K562 (cell line): Measurements from ENCODE around the gene SERTAD3. TPM values are rescaled to one million over a fixed set of nuclear protein-coding genes. Genes with fewer than 3 reads are reported as not detected.

Experiments used
- ATAC-seq: fragments of 200-7000 bp; cut with Tn5 transposase; 3 replicates; pipeline ENCODE4 v1.9.1; 2020; ENCODE audit warnings: moderate library complexity
- BruUV-seq: library from RNA; stranded (reverse); fragments of 400-500 nt; replicated peaks from 2 replicates; lab custom pipeline; 2021; lab: Mats Ljungman, UMichigan
- CTCF ChIA-PET: fragments of 300-600 bp; formaldehyde crosslinking; extraction: SDS; loops from one replicate; lab custom pipeline; 2021; ENCODE audit warnings: low intra/inter-chr PET ratio; lab: Yijun Ruan, JAX
- POLR2A ChIA-PET: fragments of 300-600, 350-650 bp; sonication (Branson Sonifier 250); formaldehyde crosslinking; extraction: SDS; loops from one replicate; lab custom pipeline; 2021; ENCODE audit warnings: antibody characterized with exemption, inconsistent platforms; lab: Yijun Ruan, JAX
- DNase-seq, 4 experiments: peaks; one replicate each; pipeline versions ENCODE4 v3.0.0 to v3.0.0-alpha.2; 2011 to 2018; ENCODE audit warnings: low spot score in 3 of 4, mixed read lengths in 3 of 4; ENCODE audit errors: extremely low read depth in 1 of 4
- FAIRE-seq: peaks from 2 replicates; lab custom pipeline; 2011; peaks lifted over from hg19 to GRCh38; lab: Jason Lieb, UNC
- H2AFZ ChIP-seq: 2 replicates; pipeline ENCODE4 v1.6.0; 2011; ENCODE audit warnings: low read depth, low read length, control low read depth, inconsistent platforms
- H3K27ac ChIP-seq: fragments of 200-600 bp; 3 replicates; pipeline ENCODE4 v1.8.0; 2011; ENCODE audit warnings: low read depth, mild to moderate bottlenecking, control low read depth, inconsistent platforms, low read length, moderate library complexity, mixed read lengths; ENCODE audit errors: extremely low read depth
- H3K27me3 ChIP-seq, 2 experiments: fragments of 300-600 bp in 1 of 2; 2 replicates in 1 of 2; 3 replicates in 1 of 2; pipeline versions ENCODE4 v1.6.0 to v1.8.0; 2011; ENCODE audit warnings: inconsistent platforms in 2 of 2, low read length in 2 of 2, mild to moderate bottlenecking in 1 of 2, mixed read lengths in 1 of 2, moderate library complexity in 1 of 2; ENCODE audit not compliant: control insufficient read depth in 2 of 2, insufficient read depth in 2 of 2
- H3K36me3 ChIP-seq: fragments of 300-600 bp; 3 replicates; pipeline ENCODE4 v1.8.0; 2011; ENCODE audit warnings: mild to moderate bottlenecking, low read length, inconsistent platforms; ENCODE audit not compliant: control insufficient read depth, insufficient read depth
- H3K4me1 ChIP-seq, 2 experiments: fragments of 200-600 bp in 1 of 2; replicated peaks in 1 of 2; 2 replicates in 1 of 2; 3 replicates in 1 of 2; pipeline versions ENCODE4 v1.5.1 to v1.8.0; 2011; ENCODE audit warnings: inconsistent platforms in 2 of 2, low read length in 2 of 2, mild to moderate bottlenecking in 1 of 2, mixed read lengths in 1 of 2, moderate library complexity in 1 of 2; ENCODE audit not compliant: control insufficient read depth in 2 of 2, insufficient read depth in 2 of 2
- H3K4me2 ChIP-seq: 2 replicates; pipeline ENCODE4 v1.6.1; 2011; ENCODE audit warnings: low read length, control low read depth, inconsistent platforms, mixed read lengths; ENCODE audit not compliant: insufficient read depth
- H3K4me3 ChIP-seq: fragments of 200-600 bp; sonication (generic), shearing (Covaris generic); 2 replicates; pipeline ENCODE4 v1.5.1; 2016; ENCODE audit warnings: control low read depth, inconsistent platforms
- H3K79me2 ChIP-seq: fragments of 200-600 bp; 3 replicates; pipeline ENCODE4 v1.8.0; 2011; ENCODE audit warnings: low read length, inconsistent platforms; ENCODE audit not compliant: control insufficient read depth, insufficient read depth
- H3K9ac ChIP-seq, 2 experiments: 2 replicates each; pipeline versions ENCODE4 v1.6.0 to v1.6.1; 2011; ENCODE audit warnings: low read depth in 2 of 2, low read length in 2 of 2, control low read depth in 1 of 2, inconsistent platforms in 1 of 2, mild to moderate bottlenecking in 1 of 2, mixed read lengths in 1 of 2; ENCODE audit not compliant: insufficient read depth in 1 of 2
- H3K9me1 ChIP-seq: one replicate; pipeline ENCODE4 v1.6.0; 2011; ENCODE audit warnings: inconsistent platforms, mild to moderate bottlenecking, low read length, moderate library complexity; ENCODE audit not compliant: control insufficient read depth, insufficient read depth
- H3K9me3 ChIP-seq: replicated peaks from 2 replicates; pipeline ENCODE4 v1.5.1; 2011; ENCODE audit warnings: low read depth, low read length, inconsistent platforms; ENCODE audit not compliant: control insufficient read depth, insufficient read depth
- H4K20me1 ChIP-seq: replicated peaks from 2 replicates; pipeline ENCODE4 v1.6.1; 2011; ENCODE audit warnings: low read length, inconsistent platforms, mixed read lengths; ENCODE audit not compliant: control insufficient read depth, insufficient read depth
- FUS ChIP-seq: fragments of 200-400 bp; formaldehyde crosslinking; optimal IDR thresholded peaks from 2 replicates; pipeline ENCODE3; 2017; ENCODE audit warnings: low read depth, low read length
- L3MBTL2 ChIP-seq: fragments of 450-650 bp; IDR thresholded peaks from 2 replicates; pipeline ENCODE4 v1.6.1; 2016; ENCODE audit warnings: mild to moderate bottlenecking, moderate library complexity
- POLR2G ChIP-seq: fragments of 200-400 bp; formaldehyde crosslinking; IDR thresholded peaks from 2 replicates; pipeline ENCODE4 v1.6.1; 2017; ENCODE audit warnings: low read depth, mild to moderate bottlenecking, antibody characterized with exemption, low read length, moderate library complexity
- RBM25 ChIP-seq: fragments of 200-400 bp; formaldehyde crosslinking; IDR thresholded peaks from 2 replicates; pipeline ENCODE4 v1.6.1; 2018; ENCODE audit warnings: low read length, low read depth, moderate library complexity; ENCODE audit not compliant: severe bottlenecking
- ZNF121 ChIP-seq: sonication (generic); formaldehyde crosslinking; conservative IDR thresholded peaks from 2 replicates; pipeline ENCODE4 v1.8.0; 2022; ENCODE audit warnings: missing genetic modification reagents
- ZNF143 ChIP-seq: sonication (generic); formaldehyde crosslinking; IDR thresholded peaks from 2 replicates; pipeline ENCODE4 v1.9.0; 2022; ENCODE audit warnings: mild to moderate bottlenecking, missing genetic modification reagents
- ZNF146 ChIP-seq: IDR thresholded peaks from one replicate; pipeline ENCODE4 v1.6.1; 2018; ENCODE audit warnings: missing compliant biosample characterization; ENCODE audit not compliant: unreplicated experiment
- ZNF175 ChIP-seq: fragments of 200-800 bp; sonication (Bioruptor generic); IDR thresholded peaks from 2 replicates; pipeline ENCODE4 v1.6.1; 2016; ENCODE audit warnings: low read depth, mild to moderate bottlenecking, missing genetic modification characterization, missing compliant biosample characterization
- ZNF717 ChIP-seq: fragments of 250-450 bp; sonication (Bioruptor Pico); IDR thresholded peaks from 2 replicates; pipeline ENCODE4 v1.5.0; 2021
- WGBS: fragments of 100-300 bp; shearing (Covaris generic); methylation state at CpG from one replicate; pipeline ENCODE4 v1.1.6; 2016; ENCODE audit warnings: low coverage, mixed read lengths; ENCODE audit not compliant: insufficient coverage; ENCODE audit errors: missing lambda C conversion rate; 5-methylcytosine and 5-hydroxymethylcytosine counted together
- in situ Hi-C: fragments of 300-500 bp; cut with MboI; formaldehyde crosslinking; loops from 4 replicates; pipeline ENCODE4 v1.15.0; 2018; ENCODE audit warnings: inconsistent platforms, mixed read lengths
- intact Hi-C: fragments of 100-400 bp; cut with micrococcal nuclease; formaldehyde crosslinking; loops from 2 replicates; pipeline ENCODE4 v1.14.2; 2022
- polyA plus RNA-seq, 8 experiments: library from polyadenylated mRNA; depleted of rRNA in 4 of 8; stranded (reverse) in 5 of 8; unstranded in 3 of 8; fragments of >200 nt; fragmentation: Nextera tagmentation in 2 of 8; fragmentation: Illumina TruSeq in 1 of 8; extraction: Ambion mirVana in 2 of 8; extraction: Trizol in 1 of 8; gene quantifications; 2 replicates each; pipeline versions ENCODE4 v1.2.1 to v1.2.3, GENCODE V29; 2011 to 2014; ENCODE audit warnings: inconsistent platforms in 1 of 8, missing spikeins in 1 of 8
- total RNA-seq, 7 experiments: library from RNA; depleted of rRNA in 6 of 7; stranded (reverse); fragments of >200 nt in 6 of 7; fragmentation: Illumina TruSeq in 2 of 7; extraction: Trizol in 2 of 7; gene quantifications; 2 replicates each; pipeline versions ENCODE4 v1.2.1 to v1.2.3, GENCODE V29; 2011 to 2021; ENCODE audit warnings: low replicate concordance in 1 of 7
- TF ChIP-seq, protein P1 (sequence below), 3 experiments: fragments of 200-800 bp in 1 of 3; sonication (Bioruptor generic) in 1 of 3; sonication (generic) in 1 of 3; formaldehyde crosslinking in 1 of 3; IDR thresholded peaks; 2 replicates each; pipeline versions ENCODE4 v1.6.1 to v1.8.0; 2016 to 2022; ENCODE audit warnings: mild to moderate bottlenecking in 2 of 3, missing compliant biosample characterization in 2 of 3, missing genetic modification characterization in 2 of 3, missing genetic modification reagents in 1 of 3

Gene SERTAD3
- total and polyA plus RNA-seq, 9 of the 15 experiments (the other 6 are each of a cell fraction or from before 2014, with no cell fraction given): 5.4 to 28.9 (median 17.5) TPM

DNA sequence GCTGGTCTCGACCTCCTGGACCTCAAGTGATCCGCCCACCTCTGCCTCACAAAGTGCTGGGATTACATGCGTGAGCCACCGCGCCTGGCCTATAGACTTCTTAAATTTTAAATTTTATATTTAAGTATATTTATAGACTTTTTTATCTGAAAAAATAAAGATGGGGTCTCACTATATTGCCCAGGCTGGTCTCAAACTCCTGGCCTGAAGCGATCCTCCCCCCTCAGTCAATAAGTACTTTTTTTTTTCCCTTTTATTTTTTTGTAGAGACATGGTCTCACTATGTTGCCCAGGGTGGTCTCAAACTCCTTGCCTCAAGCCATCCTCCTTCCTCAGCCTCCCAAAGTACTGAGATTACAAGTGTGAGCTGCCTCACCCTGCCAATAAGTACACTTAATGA is 20.2 kb downstream of the SERTAD3 start:
- FAIRE-seq (no peak), ATAC-seq (no peak)
- intact Hi-C loops: no loop called here
- Histone ChIP-seq H3K36me3 (peaks cover 13% of the 10 kb centered on the region; the same call in 2 of the 3 replicates), H3K27me3 (no peaks in the 10 kb centered on the region), H3K79me2 (peaks cover 41% of the 10 kb centered on the region), H2AFZ (no peak overlapping the region), H3K27ac (peak overlapping the region; percentile 90; the same call in 2 of the 3 replicates), H3K9ac (peak overlapping the region in 1 of 2 experiments; percentile 91; a peak in 1 of 4 replicates), H3K9me1 (no peaks in the 10 kb centered on the region)
- WGBS: 87% methylated on average over 6 of the region's 6 CpGs
- in situ Hi-C loops: no loop called here
- TF ChIP-seq ZNF121 (CRISPR knock-in tag) (peak; percentile 68; the same call in 1 of the 2 replicates), RBM25 (peak; percentile 63), ZNF717 (CRISPR knock-in tag) (no peak)
- TF ChIP-seq, all 486 proteins: peak for 2
- H3K4me1 ChIP-seq: peaks cover 9 to 42% of the 10 kb centered on the region in 2 experiments; a peak in 4 of 5 replicates
- no peak for DNase-seq
- no peaks in the 10 kb centered on the region for H4K20me1 ChIP-seq
- ChIA-PET POLR2A (interaction anchor here (1.0 to 5.7 kb wide), 8 partner anchors 10 to 24 kb away, joined by 3 to 34 read pairs (median 6); partner anchors contain the start of gene PRX), CTCF (no interaction called here)
- H3K4me3 ChIP-seq: no peak overlapping the region
- no peaks in the 10 kb centered on the region for H3K9me3 ChIP-seq
- H3K4me2 ChIP-seq: peak overlapping the region; percentile 48; the same call in 1 of the 2 replicates
- BruUV-seq: no TSS peak

DNA sequence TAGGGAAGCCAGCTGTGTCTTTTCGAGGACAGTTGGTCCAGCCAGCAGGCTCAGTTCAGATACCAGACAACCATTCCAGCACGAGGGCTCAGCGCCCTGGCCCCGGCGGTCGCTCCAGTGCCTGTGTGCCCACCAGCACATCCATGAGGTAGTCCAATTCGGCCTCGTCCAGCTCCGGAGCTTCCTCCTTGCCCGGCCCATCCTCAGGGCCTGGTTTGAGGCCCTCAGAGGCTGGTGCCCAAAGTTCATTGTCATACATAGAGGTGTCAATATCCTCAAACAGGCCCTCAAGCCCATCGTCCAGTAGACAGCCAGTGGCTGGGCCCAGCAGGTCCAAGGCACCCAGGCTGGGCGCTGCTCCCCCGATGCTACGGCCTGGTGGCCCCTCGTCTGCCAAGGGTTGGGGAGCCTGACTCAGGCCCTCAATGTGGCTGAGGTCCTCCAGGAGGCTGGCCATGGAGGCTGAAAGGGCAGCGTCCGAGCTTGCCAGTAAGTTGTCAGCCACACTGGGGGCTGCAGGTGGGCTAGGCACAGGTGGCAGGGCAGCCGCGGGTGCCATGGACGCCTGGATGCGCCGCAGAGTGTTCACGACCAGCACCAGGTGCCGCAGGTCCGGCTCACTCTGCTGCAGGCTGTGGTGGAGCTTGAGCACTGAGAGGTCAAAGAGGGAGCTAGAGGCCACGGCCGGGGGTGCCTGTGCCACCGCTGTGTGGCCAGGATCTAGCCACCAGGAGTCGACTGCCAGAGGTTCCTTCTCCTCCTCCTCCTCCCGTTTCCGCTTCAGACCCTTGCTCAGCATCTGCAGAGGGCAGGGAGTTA is 21.2 kb downstream of the SERTAD3 start:
- ChIA-PET POLR2A (interaction anchor here (0.6 to 5.7 kb wide), 7 partner anchors 9 to 31 kb away, joined by 3 to 34 read pairs (median 6); partner anchors contain the start of gene PRX), CTCF (no interaction called here)
- H3K4me1 ChIP-seq: peaks cover 9 to 42% of the 10 kb centered on the region in 2 experiments; a peak in 4 of 5 replicates
- no peak for FAIRE-seq
- BruUV-seq: no TSS peak
- in situ Hi-C loops (no loop called here), intact Hi-C loops (no loop called here)
- DNase-seq: no peak
- no peaks in the 10 kb centered on the region for H3K9me1 ChIP-seq
- no peaks in the 10 kb centered on the region for H3K27me3 ChIP-seq
- no peak for ATAC-seq
- peak overlapping the region in 1 of 2 experiments; percentile 68; a peak in 1 of 4 replicates for H3K9ac ChIP-seq
- 90% methylated on average over 29 of the region's 31 CpGs for WGBS
- no peak overlapping the region for H3K27ac ChIP-seq
- no peak overlapping the region for H3K4me3 ChIP-seq
- peaks cover 41% of the 10 kb centered on the region for H3K79me2 ChIP-seq
- peaks cover 13% of the 10 kb centered on the region; the same call in 2 of the 3 replicates for H3K36me3 ChIP-seq
- H3K9me3 ChIP-seq: no peaks in the 10 kb centered on the region
- H2AFZ ChIP-seq: no peak overlapping the region
- no peaks in the 10 kb centered on the region for H4K20me1 ChIP-seq
- no peak overlapping the region; the same call in 1 of the 2 replicates for H3K4me2 ChIP-seq
- TF ChIP-seq FUS: no peak
- 0 out of 2 replicates have a peak, but pooled peaks have one; percentile 31 for TF ChIP-seq POLR2G
- no peak for TF ChIP-seq ZNF175 (CRISPR knock-in tag)
- no peak for TF ChIP-seq ZNF146
- TF ChIP-seq L3MBTL2: no peak
- TF ChIP-seq, protein P1, sequence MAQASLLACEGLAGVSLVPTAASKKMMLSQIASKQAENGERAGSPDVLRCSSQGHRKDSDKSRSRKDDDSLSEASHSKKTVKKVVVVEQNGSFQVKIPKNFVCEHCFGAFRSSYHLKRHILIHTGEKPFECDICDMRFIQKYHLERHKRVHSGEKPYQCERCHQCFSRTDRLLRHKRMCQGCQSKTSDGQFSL (CRISPR knock-in tag; IDR thresholded peaks at IDR 0.05): no peak
- TF ChIP-seq, protein P1 (tag; IDR thresholded peaks at IDR 0.05): no peak
- no peak for TF ChIP-seq ZNF143 (CRISPR knock-in tag)
